Peyer's patch (tissue), 4 donors: Measurements from ENCODE around the gene ICE1.

Source experiments
- CTCF ChIP-seq, 6 experiments: fragments of 450-650 bp in 4 of 6; fragments of 200-600 bp in 2 of 6; sonication (generic) in 1 of 6; IDR thresholded peaks; one replicate each; pipeline ENCODE4 v1.5.1; 2017 to 2019; ENCODE audit warnings: antibody characterized with exemption in 6 of 6, mild to moderate bottlenecking in 3 of 6, moderate library complexity in 1 of 6
- POLR2A ChIP-seq, 2 donors: fragments of 450-650 bp; IDR thresholded peaks; one replicate each; pipeline ENCODE4 v1.5.1; 2017; ENCODE audit warnings: antibody characterized with exemption in 2 of 2, mild to moderate bottlenecking in 2 of 2, moderate library complexity in 2 of 2

GRCh38 chr5:5490774-5491347 lies 68.4 kb downstream of the ICE1 start:
- TF ChIP-seq CTCF (IDR thresholded peaks at IDR 0.05) (no peak), POLR2A (IDR thresholded peaks at IDR 0.05) (no peak)
